GM12801 (cell line): ENCODE data around the gene VIP.

Experiments used
- TF ChIP-seq, protein P1 (sequence below): IDR thresholded peaks from one replicate; pipeline ENCODE4 v1.5.1; 2011; ENCODE audit warnings: control low read depth; ENCODE audit not compliant: insufficient read length; ENCODE audit errors: extremely low read depth

Gene VIP

DNA sequence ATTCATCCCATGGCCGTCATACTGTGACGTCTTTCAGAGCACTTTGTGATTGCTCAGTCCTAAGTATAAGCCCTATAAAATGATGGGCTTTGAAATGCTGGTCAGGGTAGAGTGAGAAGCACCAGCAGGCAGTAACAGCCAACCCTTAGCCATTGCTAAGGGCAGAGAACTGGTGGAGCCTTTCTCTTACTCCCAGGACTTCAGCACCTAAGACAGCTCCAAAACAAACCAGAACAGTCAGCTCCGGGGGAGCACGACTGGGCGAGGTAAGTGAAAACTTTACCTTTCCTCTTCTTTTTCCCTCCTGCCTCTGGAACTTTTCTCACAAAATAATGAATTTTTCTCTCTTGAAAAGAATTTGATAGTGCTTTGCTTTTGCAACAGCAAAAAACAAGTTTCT, at the start of gene VIP:
VIP (plus strand) TSS at position 104 of the 400 bp plus-strand sequence. CDS start 1,381 bp downstream, outside the sequence.
- TF ChIP-seq, protein P1, sequence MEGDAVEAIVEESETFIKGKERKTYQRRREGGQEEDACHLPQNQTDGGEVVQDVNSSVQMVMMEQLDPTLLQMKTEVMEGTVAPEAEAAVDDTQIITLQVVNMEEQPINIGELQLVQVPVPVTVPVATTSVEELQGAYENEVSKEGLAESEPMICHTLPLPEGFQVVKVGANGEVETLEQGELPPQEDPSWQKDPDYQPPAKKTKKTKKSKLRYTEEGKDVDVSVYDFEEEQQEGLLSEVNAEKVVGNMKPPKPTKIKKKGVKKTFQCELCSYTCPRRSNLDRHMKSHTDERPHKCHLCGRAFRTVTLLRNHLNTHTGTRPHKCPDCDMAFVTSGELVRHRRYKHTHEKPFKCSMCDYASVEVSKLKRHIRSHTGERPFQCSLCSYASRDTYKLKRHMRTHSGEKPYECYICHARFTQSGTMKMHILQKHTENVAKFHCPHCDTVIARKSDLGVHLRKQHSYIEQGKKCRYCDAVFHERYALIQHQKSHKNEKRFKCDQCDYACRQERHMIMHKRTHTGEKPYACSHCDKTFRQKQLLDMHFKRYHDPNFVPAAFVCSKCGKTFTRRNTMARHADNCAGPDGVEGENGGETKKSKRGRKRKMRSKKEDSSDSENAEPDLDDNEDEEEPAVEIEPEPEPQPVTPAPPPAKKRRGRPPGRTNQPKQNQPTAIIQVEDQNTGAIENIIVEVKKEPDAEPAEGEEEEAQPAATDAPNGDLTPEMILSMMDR: no peak

DNA sequence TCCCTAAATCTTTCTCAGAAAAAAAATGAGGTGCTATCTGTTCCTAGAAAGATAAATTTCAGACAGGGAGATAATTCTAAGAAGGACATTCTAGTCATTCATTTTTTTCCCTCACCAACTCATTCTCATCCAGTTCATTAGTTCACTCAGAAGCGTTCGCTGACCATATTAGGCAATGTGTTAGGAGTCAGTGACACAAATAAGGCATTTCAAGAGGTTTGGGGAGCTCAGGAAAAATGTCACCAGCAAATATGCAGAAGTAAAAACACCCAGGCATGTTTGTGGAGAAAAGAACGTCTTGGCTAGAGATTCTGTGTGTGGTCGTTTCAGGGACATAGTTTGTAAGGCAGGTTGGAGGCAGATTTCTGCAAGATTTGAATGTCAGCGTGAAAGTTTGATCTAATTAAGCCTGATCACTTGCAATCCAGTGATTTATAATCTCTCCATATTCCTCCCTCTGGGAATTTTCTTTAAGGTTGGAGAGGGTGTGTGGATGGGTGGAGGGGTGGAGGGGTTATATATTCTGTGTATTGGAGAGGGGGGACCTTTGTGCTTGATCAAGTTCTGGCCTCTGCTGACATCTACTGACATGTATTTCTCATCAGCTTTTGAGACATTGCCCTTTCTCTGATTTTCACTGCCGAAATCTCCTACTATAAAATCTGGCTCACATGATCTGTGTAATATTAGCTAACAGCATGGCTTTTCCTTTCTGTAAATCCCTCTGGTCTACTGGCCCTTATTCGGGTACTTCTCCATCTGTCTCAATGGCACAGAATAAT, 49.3 kb upstream of the VIP start:
- TF ChIP-seq, protein P1: no peak

DNA sequence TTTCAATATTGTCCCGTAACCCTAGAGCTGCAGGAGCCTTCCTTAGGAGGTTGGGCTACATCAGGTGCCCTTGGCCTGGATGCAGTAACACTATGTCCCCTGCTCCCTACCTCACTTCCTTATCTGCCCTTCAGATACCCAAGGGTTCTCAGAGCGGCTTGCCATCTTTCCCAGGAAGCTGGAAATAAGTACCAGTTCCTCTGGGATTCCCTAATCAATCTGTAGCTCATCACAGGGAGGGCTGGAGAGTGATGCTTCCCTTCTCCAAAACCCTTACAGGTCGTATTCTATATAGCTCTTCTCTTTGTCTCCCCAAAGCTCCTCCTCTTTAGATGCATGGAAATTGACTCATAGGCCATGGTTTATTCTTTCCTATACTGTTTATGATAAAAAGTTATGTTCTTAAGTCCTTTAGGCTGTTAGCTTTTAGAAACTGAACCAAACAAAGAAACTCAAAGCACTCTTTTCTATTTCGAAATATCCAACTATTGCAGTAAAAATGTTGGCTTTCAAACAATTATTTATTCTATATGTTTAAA, 48.7 kb upstream of the VIP start:
- TF ChIP-seq, protein P1: no peak

DNA sequence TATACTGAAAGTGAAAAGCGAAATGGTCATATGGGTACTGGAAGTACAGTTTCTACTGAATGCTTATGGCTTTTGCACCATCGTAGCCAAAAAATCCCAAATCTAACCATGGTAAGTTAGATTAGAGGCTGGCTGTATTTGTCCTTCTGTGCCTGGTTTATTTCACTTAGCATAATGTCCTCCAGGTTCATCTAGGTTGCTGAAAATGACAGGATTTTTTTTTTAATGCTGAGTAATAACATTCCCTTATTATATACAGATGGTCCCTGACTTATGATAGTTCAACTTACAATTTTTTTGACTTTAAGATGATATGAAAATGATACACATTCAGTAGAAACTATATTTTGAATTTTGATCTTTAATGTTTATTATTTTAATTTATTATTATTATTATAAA, 45.3 kb upstream of the VIP start:
- TF ChIP-seq, protein P1: no peak

DNA sequence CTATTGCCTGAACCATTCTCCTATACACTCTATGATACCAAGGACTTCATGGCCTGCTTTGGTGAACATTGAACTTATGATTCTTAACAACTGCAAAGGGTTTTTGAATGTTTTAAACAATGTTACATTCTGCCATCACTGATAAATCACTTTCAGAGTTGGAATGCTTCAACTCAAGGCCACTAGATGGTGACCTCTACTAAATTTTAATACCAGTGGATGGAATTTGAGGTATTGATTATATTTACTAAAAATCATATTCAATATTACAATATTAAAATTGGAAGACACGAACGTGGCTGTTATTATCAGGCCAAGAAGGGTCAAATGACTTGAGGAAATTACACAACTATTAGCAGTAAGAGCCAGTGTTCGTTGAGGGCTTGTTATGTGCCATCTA, 34.3 kb upstream of the VIP start:
- TF ChIP-seq, protein P1: no peak

DNA sequence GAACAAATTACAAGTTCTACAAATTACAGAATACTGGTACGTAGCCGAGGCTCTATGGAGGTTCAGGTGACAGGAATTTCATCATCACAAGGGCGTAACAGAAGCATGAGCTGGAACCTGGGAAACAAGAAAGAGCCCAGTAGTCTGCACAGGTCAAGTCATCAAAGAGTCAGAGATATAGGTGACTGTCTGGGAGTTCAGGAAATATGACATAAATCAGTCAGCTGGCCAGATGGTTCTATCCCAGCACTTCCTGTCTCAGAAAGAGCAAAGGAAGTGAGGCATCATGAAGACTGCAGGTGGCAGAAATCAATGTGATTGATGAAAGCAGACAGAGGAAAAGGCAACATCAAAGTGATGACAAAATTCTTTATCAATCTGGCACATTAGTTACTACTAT, 29.6 kb upstream of the VIP start:
- TF ChIP-seq, protein P1: no peak

DNA sequence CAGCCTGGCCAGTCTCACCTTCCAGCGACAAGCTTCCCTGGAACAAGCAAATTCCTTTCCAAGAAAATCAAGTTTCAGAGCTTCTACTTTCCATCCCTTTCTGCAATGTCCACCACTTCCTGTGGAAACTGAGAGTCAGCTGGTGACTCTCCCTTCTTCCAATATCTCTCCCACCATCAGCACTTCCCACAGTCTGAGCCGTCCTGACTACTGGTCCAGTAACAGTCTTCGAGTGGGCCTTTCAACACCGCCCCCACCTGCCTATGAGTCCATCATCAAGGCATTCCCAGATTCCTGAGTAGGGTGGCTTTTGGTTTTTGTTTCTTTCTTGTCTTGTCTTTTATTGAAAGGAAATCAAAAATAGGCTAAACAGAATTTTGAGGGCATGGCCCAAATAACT, 28.6 kb upstream of the VIP start:
- TF ChIP-seq, protein P1: no peak
